NCI-H1105 treated with DMSO at 0.1 percent for 48 hours (cell line): ENCODE results near the gene SLCO4C1.

Experiments used
- DNase-seq: peaks from one replicate; lab custom pipeline; 2025; lab: John Stamatoyannopoulos, UW

SLCO4C1 gene

DNA sequence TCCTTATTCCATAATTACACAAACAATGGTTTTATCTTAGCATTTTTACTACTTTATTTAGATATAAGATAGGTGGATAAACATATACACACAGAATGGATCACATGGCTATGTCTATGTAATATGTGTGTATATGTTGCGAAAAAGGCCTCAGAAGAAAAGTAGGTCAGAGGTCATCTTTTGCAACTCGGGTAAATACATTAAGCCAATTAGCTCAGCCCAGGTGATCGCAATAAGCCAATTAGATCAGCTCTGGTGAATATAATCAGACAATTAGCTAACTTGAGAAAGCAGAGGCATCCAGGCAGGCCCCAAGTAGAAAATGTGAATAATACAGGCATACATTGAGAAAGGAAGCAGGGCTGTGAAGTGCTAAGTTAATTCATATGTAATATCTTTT is 24.3 kb downstream of the SLCO4C1 start:
- no peak for DNase-seq

- DNase-seq = no peak
Measured at GRCh38 chr5:102270036-102270435, 26.0 kb downstream of the SLCO4C1 start.

GRCh38 chr5:102262688-102263087 is 33.4 kb downstream of the SLCO4C1 start:
- no peak for DNase-seq

DNA sequence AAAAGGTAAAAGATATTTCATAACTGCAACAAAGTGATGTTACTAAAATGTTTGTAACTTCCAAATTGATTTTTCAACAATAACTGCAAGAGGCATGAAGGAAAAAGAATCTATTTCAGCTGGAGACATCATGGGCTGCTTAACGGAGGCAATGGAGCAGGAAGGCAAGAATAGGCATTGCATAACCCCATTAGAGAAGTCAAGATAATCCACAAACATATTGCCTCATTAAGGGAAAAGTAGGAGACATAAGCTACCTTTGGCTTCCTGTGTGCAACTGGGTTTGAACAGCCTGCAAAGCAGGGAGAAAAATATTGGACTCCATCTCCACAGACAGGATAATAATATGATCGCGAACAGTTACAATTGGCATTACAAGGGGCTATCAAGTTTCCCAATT is 46.7 kb downstream of the SLCO4C1 start:
- DNase-seq = no peak

GRCh38 chr5:102243213-102243612 is 52.9 kb downstream of the SLCO4C1 start:
- DNase-seq = no peak

GRCh38 chr5:102241809-102242421 is 54.2 kb downstream of the SLCO4C1 start:
- DNase-seq = no peak

DNA sequence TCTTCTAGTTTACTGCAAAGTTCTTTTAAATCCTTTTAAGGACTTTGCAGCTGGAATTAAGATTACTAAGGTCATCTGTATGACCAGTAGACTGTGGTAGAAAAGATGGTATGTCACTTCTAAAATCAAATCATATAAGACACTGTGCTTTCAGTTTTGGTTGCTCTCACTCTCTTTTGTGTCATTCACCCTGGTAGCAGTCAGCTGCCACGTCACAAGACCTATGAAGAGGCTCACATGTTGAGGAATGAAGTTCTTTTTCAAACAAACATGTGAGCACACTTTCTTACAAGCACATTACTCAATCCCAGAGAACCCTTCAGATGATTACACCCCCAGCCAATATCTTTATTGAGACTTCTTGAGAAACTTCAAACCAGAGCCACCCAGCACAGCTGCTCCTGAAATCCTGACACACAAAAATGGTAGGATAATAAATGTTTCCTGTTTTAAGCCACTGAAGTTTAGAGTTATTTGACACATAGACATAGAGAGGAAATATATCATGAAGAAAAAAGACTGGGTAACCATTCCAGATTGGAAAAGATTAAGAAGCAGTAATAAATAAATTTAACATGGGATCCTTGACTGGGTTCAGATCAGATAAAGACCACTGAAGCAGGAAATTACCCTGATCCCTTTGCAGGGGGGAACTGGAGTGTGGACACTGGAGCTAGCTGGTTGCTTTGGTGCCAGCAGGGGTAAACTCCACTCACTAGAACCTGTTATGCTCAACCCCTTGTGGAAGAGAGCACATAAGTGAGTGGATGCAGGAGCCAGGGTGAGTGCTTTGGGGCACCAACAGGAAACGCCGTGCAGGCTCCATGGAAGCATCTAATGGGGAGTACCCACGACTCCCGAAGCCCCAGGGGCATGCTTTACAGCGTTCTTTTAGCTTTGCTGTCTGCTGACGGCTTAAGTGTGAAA is 64.1 kb downstream of the SLCO4C1 start:
- DNase-seq = no peak

DNA sequence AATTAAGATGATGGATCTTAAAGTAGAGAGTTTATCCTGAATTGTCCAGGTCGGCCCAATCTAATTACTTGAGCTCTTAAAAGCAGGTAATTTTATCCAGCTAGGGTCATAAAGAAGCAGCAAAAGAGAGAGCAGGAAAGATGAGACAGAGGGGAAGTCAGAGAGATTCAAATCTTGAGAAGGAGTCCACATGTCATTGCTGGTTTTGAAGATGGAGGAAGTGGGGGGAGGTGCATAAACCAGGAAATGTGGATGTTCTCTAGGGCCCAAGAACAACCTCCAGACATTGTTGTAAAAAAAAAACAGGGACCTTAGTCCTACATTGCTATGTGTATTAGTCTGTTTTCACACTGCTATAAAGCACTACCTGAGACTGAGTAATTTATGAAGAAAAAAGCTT is 66.4 kb downstream of the SLCO4C1 start:
- no peak for DNase-seq

GRCh38 chr5:102226321-102226720 is 69.8 kb downstream of the SLCO4C1 start:
- DNase-seq = no peak

DNA sequence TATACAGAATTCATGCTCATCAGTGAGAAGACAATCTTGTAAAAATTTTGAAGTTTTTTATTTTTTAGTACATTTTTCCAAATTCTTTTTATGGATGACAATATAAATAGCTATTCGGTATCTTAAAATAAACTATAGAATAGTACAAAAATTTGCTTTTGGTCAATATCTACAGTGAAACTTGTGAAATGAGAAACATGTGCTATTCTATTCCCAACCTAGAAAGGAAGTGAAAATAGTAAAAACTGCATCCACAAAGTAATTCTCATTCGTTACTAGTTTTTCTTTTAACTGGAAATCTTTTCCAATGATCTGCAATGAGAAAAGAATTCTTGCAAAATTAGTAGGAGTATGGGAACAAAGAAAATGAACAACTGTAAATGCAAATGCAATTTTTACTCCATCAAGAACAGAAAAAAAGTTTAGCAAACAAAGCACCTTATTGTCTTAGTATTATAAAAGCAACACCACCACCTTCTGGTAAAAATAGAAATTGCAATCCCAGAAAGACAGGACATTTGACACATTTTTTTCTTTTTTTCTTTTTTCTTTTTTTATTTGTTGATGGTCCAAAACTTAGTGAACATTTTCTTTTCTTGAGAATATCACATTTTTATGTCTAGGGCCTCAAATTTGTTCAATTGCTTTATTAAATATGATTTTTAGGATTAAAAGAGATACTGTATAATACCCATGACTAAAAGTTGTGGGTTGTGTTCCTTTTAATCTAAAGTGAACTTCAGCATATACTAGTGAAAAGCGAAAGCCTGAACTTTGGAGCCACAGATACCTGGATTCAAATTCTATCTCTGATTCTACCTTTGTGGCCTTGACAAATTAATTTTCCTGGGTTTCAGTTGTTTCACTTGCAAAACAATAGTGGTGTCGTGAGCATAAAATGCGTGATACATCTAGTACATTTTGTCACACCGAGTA is 72.3 kb downstream of the SLCO4C1 start:
- no peak for DNase-seq

DNA sequence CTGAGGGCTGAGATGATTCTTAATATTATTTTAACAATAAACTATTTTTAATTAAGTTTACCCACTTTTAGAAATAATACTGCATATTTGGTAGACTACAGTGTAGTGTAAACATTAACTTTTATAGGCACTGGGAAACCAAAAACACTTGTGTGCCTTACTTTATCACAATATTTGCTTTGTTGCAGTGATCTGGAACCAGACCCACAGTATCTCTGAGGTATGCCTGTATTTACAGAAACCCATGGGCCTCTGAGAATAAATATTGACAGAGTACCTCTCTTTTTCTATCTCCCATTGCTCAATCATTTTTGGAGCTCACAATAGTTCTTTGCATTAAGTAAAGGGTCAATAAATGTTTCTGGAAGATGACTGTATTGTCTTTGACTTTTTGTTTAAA is 73.3 kb downstream of the SLCO4C1 start:
- DNase-seq = no peak

- no peak for DNase-seq
Measured at GRCh38 chr5:102221949-102222348, 74.1 kb downstream of the SLCO4C1 start.

GRCh38 chr5:102218159-102218558 is 77.9 kb downstream of the SLCO4C1 start:
- DNase-seq = no peak

DNA sequence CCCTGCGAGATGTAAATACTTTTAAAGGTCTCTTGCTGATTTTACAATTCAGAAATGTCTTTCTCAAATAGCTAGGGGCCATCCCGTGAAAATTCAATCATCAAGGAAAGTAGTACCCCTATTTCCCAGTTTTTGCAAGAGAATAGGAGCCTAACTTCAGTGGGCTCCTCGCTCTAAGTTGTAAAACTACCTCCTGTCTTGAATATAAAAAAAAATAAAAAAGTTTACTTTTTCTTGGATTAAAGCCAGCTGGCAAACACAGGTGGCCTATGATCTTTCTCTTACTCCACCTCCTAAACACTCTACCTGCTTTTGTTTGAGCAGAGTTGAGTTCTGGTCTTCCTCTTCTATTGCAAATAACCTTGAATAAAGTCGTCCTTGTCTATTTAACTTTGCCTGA is 79.4 kb downstream of the SLCO4C1 start:
- no peak for DNase-seq

GRCh38 chr5:102211165-102211564 is 84.9 kb downstream of the SLCO4C1 start:
- DNase-seq = no peak

- DNase-seq = no peak
Measured at GRCh38 chr5:102200861-102201260, 95.2 kb downstream of the SLCO4C1 start.

GRCh38 chr5:102196481-102196880 is 99.6 kb downstream of the SLCO4C1 start:
- no peak for DNase-seq
